Liver (tissue), 9 donors: ENCODE data around the gene STK17A. TPM values are rescaled to one million over a fixed set of nuclear protein-coding genes. Genes with fewer than 3 reads are reported as not detected.

Experiments
- DNase-seq: peaks from one replicate; pipeline ENCODE4 v3.0.0-alpha.2; 2017; ENCODE audit warnings: low spot score
- H3K27ac ChIP-seq, 2 donors: one replicate each; pipeline ENCODE4 v1.7.0; 2013; ENCODE audit warnings: inconsistent platforms in 2 of 2, low read length in 2 of 2, control low read depth in 1 of 2, low read depth in 1 of 2, mild to moderate bottlenecking in 1 of 2
- H3K27me3 ChIP-seq, 4 donors: one replicate each; pipeline versions ENCODE4 v1.6.1 to v1.7.0; 2013; ENCODE audit warnings: low read length in 3 of 4, inconsistent platforms in 1 of 4, mild to moderate bottlenecking in 1 of 4, moderate library complexity in 1 of 4; ENCODE audit not compliant: control insufficient read depth in 4 of 4, insufficient read depth in 4 of 4
- H3K36me3 ChIP-seq, 4 donors: one replicate each; pipeline versions ENCODE4 v1.6.1 to v1.7.0; 2013; ENCODE audit warnings: low read length in 3 of 4, mild to moderate bottlenecking in 3 of 4, low read depth in 1 of 4, moderate library complexity in 1 of 4; ENCODE audit not compliant: control insufficient read depth in 4 of 4, insufficient read depth in 3 of 4
- H3K4me1 ChIP-seq, 4 donors: one replicate each; pipeline versions ENCODE4 v1.6.1 to v1.7.0; 2013; ENCODE audit warnings: low read length in 3 of 4, mild to moderate bottlenecking in 3 of 4, moderate library complexity in 1 of 4; ENCODE audit not compliant: control insufficient read depth in 4 of 4, insufficient read depth in 4 of 4
- H3K4me3 ChIP-seq, 3 donors: one replicate each; pipeline versions ENCODE4 v1.6.1 to v1.7.0; 2013; ENCODE audit warnings: low read length in 3 of 3, control low read depth in 1 of 3, low read depth in 1 of 3, mild to moderate bottlenecking in 1 of 3
- H3K9ac ChIP-seq, 2 donors: one replicate each; pipeline ENCODE4 v1.7.0; 2013; ENCODE audit warnings: low read length in 2 of 2, mild to moderate bottlenecking in 2 of 2, moderate library complexity in 2 of 2, control low read depth in 1 of 2, low read depth in 1 of 2
- H3K9me3 ChIP-seq, 4 donors: one replicate each; pipeline versions ENCODE4 v1.6.1 to v1.7.0; 2013; ENCODE audit warnings: low read length in 3 of 4; ENCODE audit not compliant: control insufficient read depth in 4 of 4
- CTCF ChIP-seq: fragments of 150-350 bp; IDR thresholded peaks from 2 replicates; pipeline ENCODE4 v1.5.1; 2017; ENCODE audit warnings: improper control_type of control experiment, low read depth, low read length; ENCODE audit not compliant: missing input control
- FOXA1 ChIP-seq: IDR thresholded peaks from 2 replicates; pipeline ENCODE4 v1.6.1; 2016; ENCODE audit warnings: antibody characterized with exemption
- FOXA2 ChIP-seq: IDR thresholded peaks from 2 replicates; pipeline ENCODE4 v1.6.1; 2016; ENCODE audit warnings: antibody characterized with exemption
- GABPA ChIP-seq, 2 donors: IDR thresholded peaks in 1 of 2; conservative IDR thresholded peaks in 1 of 2; 2 replicates each; pipeline ENCODE4 v1.6.1; 2016; ENCODE audit warnings: antibody characterized with exemption in 2 of 2, mild to moderate bottlenecking in 1 of 2, moderate library complexity in 1 of 2
- HNF4A ChIP-seq, 2 donors: conservative IDR thresholded peaks; 2 replicates each; pipeline ENCODE4 v1.6.1; 2016; ENCODE audit warnings: antibody characterized with exemption in 2 of 2, mild to moderate bottlenecking in 2 of 2
- HNF4G ChIP-seq: IDR thresholded peaks from 2 replicates; pipeline ENCODE4 v1.6.1; 2016; ENCODE audit warnings: antibody characterized with exemption
- JUND ChIP-seq, 2 donors: IDR thresholded peaks; 2 replicates each; pipeline ENCODE4 v1.6.1; 2016; ENCODE audit warnings: antibody characterized with exemption in 2 of 2
- NR2F2 ChIP-seq: IDR thresholded peaks from 2 replicates; pipeline ENCODE4 v1.6.1; 2016; ENCODE audit warnings: antibody characterized with exemption
- RAD21 ChIP-seq, 2 donors: IDR thresholded peaks; 2 replicates each; pipeline ENCODE4 v1.6.1; 2016; ENCODE audit warnings: antibody characterized with exemption in 2 of 2, mild to moderate bottlenecking in 2 of 2
- RXRA ChIP-seq, 2 donors: IDR thresholded peaks; 2 replicates each; pipeline ENCODE4 v1.6.1; 2017 to 2018; ENCODE audit warnings: antibody characterized with exemption in 2 of 2, mild to moderate bottlenecking in 1 of 2
- SP1 ChIP-seq: IDR thresholded peaks from 2 replicates; pipeline ENCODE4 v1.6.1; 2018; ENCODE audit warnings: antibody characterized with exemption, mild to moderate bottlenecking
- YY1 ChIP-seq: IDR thresholded peaks from 2 replicates; pipeline ENCODE4 v1.6.1; 2016; ENCODE audit warnings: antibody characterized with exemption, mild to moderate bottlenecking
- WGBS: extraction: QIAGEN DNeasy Blood & Tissue Kit; methylation state at CpG from one replicate; pipeline ENCODE4 v1.1.7; 2013; 5-methylcytosine and 5-hydroxymethylcytosine counted together
- polyA plus RNA-seq, 2 donors: library from polyadenylated mRNA; stranded (reverse) in 1 of 2; unstranded in 1 of 2; fragments of 200-250 nt in 1 of 2; fragments of >200 nt in 1 of 2; fragmentation: Nextera tagmentation in 1 of 2; extraction: Ambion mirVana in 1 of 2; gene quantifications; one replicate each; pipeline versions ENCODE4 v1.2.1 to v1.2.3, GENCODE V29; 2013 to 2015
- total RNA-seq, 2 donors: library from RNA; depleted of rRNA; stranded (reverse); fragments of >200 nt; gene quantifications; one replicate each; pipeline ENCODE4 v1.2.3, GENCODE V29; 2014
- TF ChIP-seq, protein P1 (sequence below): IDR thresholded peaks from 2 replicates; pipeline ENCODE4 v1.6.1; 2016; ENCODE audit warnings: antibody characterized with exemption
- TF ChIP-seq, protein P2 (sequence below): IDR thresholded peaks from 2 replicates; pipeline ENCODE4 v1.6.1; 2016; ENCODE audit warnings: antibody characterized with exemption
- donor health status: healthy.
- donor health status: healthy.
- donor health status: healthy.
- donor health status: healthy.
- donor health status: healthy.

The STK17A gene
- total and polyA plus RNA-seq, 4 donors, result 3.0 to 18.2 (median 7.2) TPM

GRCh38 chr7:43586251-43586900, 3.5 kb downstream of the STK17A start:
- Histone ChIP-seq H3K9me3 (no peaks in the 10 kb centered on the region), H3K4me3 (no peak overlapping the region), H3K27me3 (no peaks in the 10 kb centered on the region), H3K36me3 (no peaks in the 10 kb centered on the region), H3K9ac (no peak overlapping the region), H3K4me1 (peaks cover 7 to 16% (median 9%) of the 10 kb centered on the region in 4 donors), H3K27ac (no peak overlapping the region)
- no peak for DNase-seq
- WGBS, result 47% methylated on average over 4 of the region's 4 CpGs
- no peak for TF ChIP-seq FOXA1
- TF ChIP-seq SP1, result no peak
- TF ChIP-seq JUND (IDR thresholded peaks at IDR 0.05), result no peak
- no peak for TF ChIP-seq NR2F2
- no peak for TF ChIP-seq HNF4A (conservative IDR thresholded peaks at IDR 0.05)
- TF ChIP-seq HNF4G, result no peak
- no peak for TF ChIP-seq CTCF
- TF ChIP-seq, protein P1, sequence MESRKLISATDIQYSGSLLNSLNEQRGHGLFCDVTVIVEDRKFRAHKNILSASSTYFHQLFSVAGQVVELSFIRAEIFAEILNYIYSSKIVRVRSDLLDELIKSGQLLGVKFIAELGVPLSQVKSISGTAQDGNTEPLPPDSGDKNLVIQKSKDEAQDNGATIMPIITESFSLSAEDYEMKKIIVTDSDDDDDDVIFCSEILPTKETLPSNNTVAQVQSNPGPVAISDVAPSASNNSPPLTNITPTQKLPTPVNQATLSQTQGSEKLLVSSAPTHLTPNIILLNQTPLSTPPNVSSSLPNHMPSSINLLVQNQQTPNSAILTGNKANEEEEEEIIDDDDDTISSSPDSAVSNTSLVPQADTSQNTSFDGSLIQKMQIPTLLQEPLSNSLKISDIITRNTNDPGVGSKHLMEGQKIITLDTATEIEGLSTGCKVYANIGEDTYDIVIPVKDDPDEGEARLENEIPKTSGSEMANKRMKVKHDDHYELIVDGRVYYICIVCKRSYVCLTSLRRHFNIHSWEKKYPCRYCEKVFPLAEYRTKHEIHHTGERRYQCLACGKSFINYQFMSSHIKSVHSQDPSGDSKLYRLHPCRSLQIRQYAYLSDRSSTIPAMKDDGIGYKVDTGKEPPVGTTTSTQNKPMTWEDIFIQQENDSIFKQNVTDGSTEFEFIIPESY, result no peak
- TF ChIP-seq GABPA (IDR thresholded peaks at IDR 0.05 in 1 of 2, conservative IDR thresholded peaks at IDR 0.05 in 1 of 2), result no peak
- TF ChIP-seq RXRA (IDR thresholded peaks at IDR 0.05), result no peak
- TF ChIP-seq YY1, result no peak
- no peak for TF ChIP-seq FOXA2
- TF ChIP-seq RAD21 (IDR thresholded peaks at IDR 0.05), result no peak

DNA sequence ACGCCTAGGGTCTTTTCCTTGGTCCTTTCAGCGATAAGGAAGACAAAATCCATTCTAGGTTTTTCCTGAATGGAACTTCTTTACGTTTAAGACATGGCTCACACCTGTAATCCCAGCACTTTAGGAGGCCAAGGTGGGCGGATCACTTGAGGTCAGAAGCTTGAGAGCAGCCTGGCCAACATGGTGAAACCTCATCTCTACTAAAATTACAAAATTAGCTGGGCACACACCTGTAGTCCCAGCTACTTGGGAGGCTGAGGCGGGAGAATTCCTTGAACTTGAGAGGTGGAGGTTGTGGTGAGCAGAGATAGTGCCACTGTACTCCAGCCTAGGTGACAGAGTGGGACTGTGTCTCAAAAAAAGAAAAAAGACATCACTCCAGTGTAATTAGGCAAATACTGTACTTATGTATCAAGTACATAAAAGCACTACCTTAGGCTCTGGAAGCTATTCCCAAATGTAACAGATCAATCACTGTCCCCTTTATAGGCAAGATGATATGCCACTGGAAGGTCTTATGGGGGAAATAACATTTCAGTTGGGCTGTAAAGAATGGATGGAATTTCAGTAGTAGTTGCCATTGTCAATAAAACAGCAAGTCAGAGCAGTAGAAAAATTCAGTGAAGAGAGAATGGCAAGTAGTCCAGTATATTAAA, 5.7 kb downstream of the STK17A start:
- no peak overlapping the region for H3K27ac ChIP-seq
- H3K36me3 ChIP-seq, result no peaks in the 10 kb centered on the region
- H3K4me3 ChIP-seq, result no peak overlapping the region

More for the DNA sequence above, 5.7 kb downstream of the STK17A start:
- H3K9ac ChIP-seq, result no peak overlapping the region
- H3K27me3 ChIP-seq, result no peaks in the 10 kb centered on the region
- peaks cover 5 to 17% (median 6%) of the 10 kb centered on the region in 4 donors for H3K4me1 ChIP-seq
- no peak for DNase-seq
- H3K9me3 ChIP-seq, result no peaks in the 10 kb centered on the region
- 92% methylated on average over 5 of the region's 5 CpGs for whole genome bisulfite sequencing
- TF ChIP-seq, protein P2, sequence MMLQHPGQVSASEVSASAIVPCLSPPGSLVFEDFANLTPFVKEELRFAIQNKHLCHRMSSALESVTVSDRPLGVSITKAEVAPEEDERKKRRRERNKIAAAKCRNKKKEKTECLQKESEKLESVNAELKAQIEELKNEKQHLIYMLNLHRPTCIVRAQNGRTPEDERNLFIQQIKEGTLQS, result no peak
- no peak for TF ChIP-seq FOXA2
- no peak for TF ChIP-seq FOXA1
- TF ChIP-seq SP1, result no peak
- TF ChIP-seq, protein P1, result no peak
- TF ChIP-seq NR2F2, result no peak
- no peak for TF ChIP-seq HNF4A (conservative IDR thresholded peaks at IDR 0.05)
- no peak for TF ChIP-seq JUND (IDR thresholded peaks at IDR 0.05)
- no peak for TF ChIP-seq HNF4G
